Osteocyte (in vitro differentiated cells): ENCODE data around the gene CRYBA2. TPM values are rescaled to one million over a fixed set of nuclear protein-coding genes. Genes with fewer than 3 reads are reported as not detected.

ENCODE experiments used
- DNase-seq: peaks from one replicate; pipeline ENCODE4 v3.0.0; 2021; ENCODE audit warnings: mixed read lengths; ENCODE audit not compliant: unreplicated experiment; ENCODE audit errors: extremely low spot score
- H3K27ac Mint-ChIP-seq: one replicate; pipeline ENCODE4 v1.8.0; 2021; ENCODE audit warnings: mild to moderate bottlenecking, mixed read lengths; ENCODE audit not compliant: unreplicated experiment
- H3K27me3 Mint-ChIP-seq: one replicate; pipeline ENCODE4 v1.8.0; 2021; ENCODE audit warnings: mixed read lengths; ENCODE audit not compliant: unreplicated experiment
- H3K36me3 Mint-ChIP-seq: one replicate; pipeline ENCODE4 v1.8.0; 2021; ENCODE audit warnings: mixed read lengths; ENCODE audit not compliant: unreplicated experiment
- H3K4me1 Mint-ChIP-seq: one replicate; pipeline ENCODE4 v1.8.0; 2021; ENCODE audit warnings: mixed read lengths; ENCODE audit not compliant: unreplicated experiment
- H3K4me3 Mint-ChIP-seq: one replicate; pipeline ENCODE4 v1.8.0; 2021; ENCODE audit warnings: mild to moderate bottlenecking, moderate library complexity, mixed read lengths; ENCODE audit not compliant: unreplicated experiment
- H3K9me3 Mint-ChIP-seq: one replicate; pipeline ENCODE4 v1.8.0; 2021; ENCODE audit warnings: mixed read lengths; ENCODE audit not compliant: unreplicated experiment
- total RNA-seq: library from RNA; stranded (reverse); gene quantifications from 2 replicates; pipeline ENCODE4 v1.2.1, GENCODE V29; 2021
- TF ChIP-seq, protein P1 (sequence below): fragments of 200-600 bp; sonication (generic); IDR thresholded peaks from 2 replicates; pipeline ENCODE4 v1.5.0; 2021; ENCODE audit warnings: antibody characterized with exemption, mild to moderate bottlenecking, moderate library complexity

Gene CRYBA2
- total RNA-seq, 1 donor from 2014 or later, result not detected

GRCh38 chr2:219010162-219010756 lies 17.0 kb upstream of the CRYBA2 start:
- H3K27ac Mint-ChIP-seq, result no peak overlapping the region

DNA sequence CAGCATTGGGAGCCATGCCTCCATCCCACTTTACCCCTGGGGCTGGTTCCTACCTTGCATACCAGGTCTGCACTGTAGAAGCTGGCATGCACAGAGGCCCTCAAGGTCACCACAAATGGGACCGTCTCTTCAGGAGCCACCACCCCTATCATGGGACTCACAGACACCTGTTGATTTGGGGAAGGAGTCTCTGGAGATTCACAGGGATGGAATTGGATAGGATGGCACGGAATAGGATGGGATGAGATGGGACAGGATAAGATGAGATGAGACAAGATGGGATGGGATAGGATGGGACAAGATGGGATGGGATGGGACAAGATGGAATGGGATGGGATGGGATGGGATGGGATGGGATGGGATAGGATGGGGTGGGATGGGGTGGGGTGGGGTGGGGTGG lies 16.1 kb upstream of the CRYBA2 start:
- H3K4me1 Mint-ChIP-seq, result no peaks in the 10 kb centered on the region
- no peaks in the 10 kb centered on the region for H3K9me3 Mint-ChIP-seq
- H3K36me3 Mint-ChIP-seq, result no peaks in the 10 kb centered on the region
- no peak for DNase-seq
- TF ChIP-seq, protein P1, sequence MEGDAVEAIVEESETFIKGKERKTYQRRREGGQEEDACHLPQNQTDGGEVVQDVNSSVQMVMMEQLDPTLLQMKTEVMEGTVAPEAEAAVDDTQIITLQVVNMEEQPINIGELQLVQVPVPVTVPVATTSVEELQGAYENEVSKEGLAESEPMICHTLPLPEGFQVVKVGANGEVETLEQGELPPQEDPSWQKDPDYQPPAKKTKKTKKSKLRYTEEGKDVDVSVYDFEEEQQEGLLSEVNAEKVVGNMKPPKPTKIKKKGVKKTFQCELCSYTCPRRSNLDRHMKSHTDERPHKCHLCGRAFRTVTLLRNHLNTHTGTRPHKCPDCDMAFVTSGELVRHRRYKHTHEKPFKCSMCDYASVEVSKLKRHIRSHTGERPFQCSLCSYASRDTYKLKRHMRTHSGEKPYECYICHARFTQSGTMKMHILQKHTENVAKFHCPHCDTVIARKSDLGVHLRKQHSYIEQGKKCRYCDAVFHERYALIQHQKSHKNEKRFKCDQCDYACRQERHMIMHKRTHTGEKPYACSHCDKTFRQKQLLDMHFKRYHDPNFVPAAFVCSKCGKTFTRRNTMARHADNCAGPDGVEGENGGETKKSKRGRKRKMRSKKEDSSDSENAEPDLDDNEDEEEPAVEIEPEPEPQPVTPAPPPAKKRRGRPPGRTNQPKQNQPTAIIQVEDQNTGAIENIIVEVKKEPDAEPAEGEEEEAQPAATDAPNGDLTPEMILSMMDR, result no peak
- no peak overlapping the region for H3K27ac Mint-ChIP-seq
- H3K4me3 Mint-ChIP-seq, result no peak overlapping the region
- H3K27me3 Mint-ChIP-seq, result peaks cover 39% of the 10 kb centered on the region

More at GRCh38 chr2:219010162-219010756, 17.0 kb upstream of the CRYBA2 start:
- Mint-ChIP-seq H3K9me3 (no peaks in the 10 kb centered on the region), H3K4me3 (no peak overlapping the region), H3K27me3 (peaks cover 31% of the 10 kb centered on the region), H3K4me1 (no peaks in the 10 kb centered on the region), H3K36me3 (no peaks in the 10 kb centered on the region)
- no peak for DNase-seq
- TF ChIP-seq, protein P1, result peak; percentile 37

GRCh38 chr2:219003979-219004378 lies 10.8 kb upstream of the CRYBA2 start:
- H3K9me3 Mint-ChIP-seq, result no peaks in the 10 kb centered on the region
- DNase-seq, result no peak
- TF ChIP-seq, protein P1, result no peak
- H3K27me3 Mint-ChIP-seq, result peaks cover 56% of the 10 kb centered on the region
- H3K4me1 Mint-ChIP-seq, result peaks cover 4% of the 10 kb centered on the region
- H3K4me3 Mint-ChIP-seq, result no peak overlapping the region
- H3K36me3 Mint-ChIP-seq, result no peaks in the 10 kb centered on the region
- no peak overlapping the region for H3K27ac Mint-ChIP-seq

DNA sequence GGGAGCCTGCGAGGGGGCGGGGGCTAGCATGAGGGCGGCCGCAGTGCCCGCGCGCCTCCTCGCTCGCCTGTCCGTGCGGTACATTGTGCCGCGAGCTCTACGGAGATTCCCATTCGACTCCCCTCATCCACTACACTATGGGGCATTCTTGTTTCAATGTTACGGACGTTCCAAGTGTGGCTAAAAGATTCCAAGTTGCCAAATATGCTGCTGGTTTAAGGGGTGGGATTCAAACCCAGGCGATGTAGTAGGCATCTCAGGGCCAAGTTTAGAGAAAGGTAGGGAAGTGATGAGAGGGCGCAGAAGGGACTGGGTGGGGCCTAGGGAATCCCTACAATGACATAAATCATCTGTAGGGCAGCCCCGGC lies 10.0 kb upstream of the CRYBA2 start:
- Mint-ChIP-seq H3K9me3 (no peaks in the 10 kb centered on the region), H3K27ac (no peak overlapping the region), H3K27me3 (peaks cover 59% of the 10 kb centered on the region), H3K4me1 (peaks cover 4% of the 10 kb centered on the region), H3K36me3 (no peaks in the 10 kb centered on the region), H3K4me3 (no peak overlapping the region)
- no peak for DNase-seq
- TF ChIP-seq, protein P1, result no peak

DNA sequence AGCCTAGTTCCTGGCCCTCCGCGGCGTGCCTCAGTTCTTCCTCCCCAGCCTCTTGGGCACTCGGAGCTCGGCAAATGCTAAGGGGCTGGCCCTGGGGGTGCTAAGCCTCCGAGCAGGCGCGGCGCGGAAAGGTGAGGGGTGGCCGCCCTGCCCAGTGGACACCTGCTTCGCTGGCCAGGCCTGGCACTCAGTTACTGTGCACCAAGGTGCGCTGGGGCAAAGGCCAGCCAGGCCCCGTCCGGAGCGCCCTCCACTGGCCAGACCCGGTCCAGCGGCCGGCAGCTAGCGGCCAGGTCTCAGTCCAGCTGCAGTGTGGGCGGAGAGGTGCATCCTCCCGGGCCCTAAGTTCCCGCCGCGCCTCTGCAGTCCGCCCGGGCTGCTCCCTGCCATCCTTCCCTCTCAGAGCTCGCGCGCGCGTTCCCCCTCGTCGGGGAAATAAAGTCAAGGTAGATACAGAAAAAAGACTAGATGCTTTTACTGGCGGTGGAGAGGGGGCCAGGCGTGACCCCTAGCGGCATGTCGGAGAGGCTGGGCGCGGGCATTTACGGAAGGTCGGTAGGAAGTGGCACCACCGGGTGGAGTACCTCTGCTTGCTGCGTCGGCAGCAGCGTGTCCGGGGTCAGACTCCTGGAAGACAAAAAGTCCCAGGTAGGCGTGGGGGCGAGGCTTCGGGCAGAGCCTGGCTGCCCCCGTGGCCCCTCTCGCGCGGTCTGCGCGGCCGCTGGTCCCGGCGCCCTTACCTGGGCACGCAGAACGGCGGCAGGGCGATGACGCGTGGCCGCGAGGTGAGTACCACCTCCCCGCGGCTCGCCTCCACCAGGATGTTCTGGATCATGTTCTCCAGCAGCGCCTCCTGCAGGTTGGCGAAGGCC lies 9.4 kb upstream of the CRYBA2 start:
- H3K27ac Mint-ChIP-seq, result no peak overlapping the region
- peak overlapping the region; percentile 32 for H3K4me3 Mint-ChIP-seq
- TF ChIP-seq, protein P1, result peak; percentile 56
- no peaks in the 10 kb centered on the region for H3K9me3 Mint-ChIP-seq
- peaks cover 58% of the 10 kb centered on the region for H3K27me3 Mint-ChIP-seq
- no peaks in the 10 kb centered on the region for H3K36me3 Mint-ChIP-seq
- no peak for DNase-seq
- peaks cover 4% of the 10 kb centered on the region for H3K4me1 Mint-ChIP-seq
